PC-3 (cell line): ENCODE measurements around the gene BIK.

Experiments
- EZH2 ChIP-seq: fragments of 300-600 bp; sonication (generic); IDR thresholded peaks from one replicate; pipeline ENCODE4 v1.6.1; 2017; ENCODE audit warnings: antibody characterized with exemption, mild to moderate bottlenecking, low read length; ENCODE audit not compliant: unreplicated experiment
- TF ChIP-seq, protein P1 (sequence below): fragments of 300-600 bp; sonication (generic); conservative IDR thresholded peaks from 2 replicates; pipeline ENCODE4 v1.5.1; 2017; ENCODE audit warnings: antibody characterized with exemption, low read depth, mild to moderate bottlenecking, low read length

- TF ChIP-seq, protein P1, sequence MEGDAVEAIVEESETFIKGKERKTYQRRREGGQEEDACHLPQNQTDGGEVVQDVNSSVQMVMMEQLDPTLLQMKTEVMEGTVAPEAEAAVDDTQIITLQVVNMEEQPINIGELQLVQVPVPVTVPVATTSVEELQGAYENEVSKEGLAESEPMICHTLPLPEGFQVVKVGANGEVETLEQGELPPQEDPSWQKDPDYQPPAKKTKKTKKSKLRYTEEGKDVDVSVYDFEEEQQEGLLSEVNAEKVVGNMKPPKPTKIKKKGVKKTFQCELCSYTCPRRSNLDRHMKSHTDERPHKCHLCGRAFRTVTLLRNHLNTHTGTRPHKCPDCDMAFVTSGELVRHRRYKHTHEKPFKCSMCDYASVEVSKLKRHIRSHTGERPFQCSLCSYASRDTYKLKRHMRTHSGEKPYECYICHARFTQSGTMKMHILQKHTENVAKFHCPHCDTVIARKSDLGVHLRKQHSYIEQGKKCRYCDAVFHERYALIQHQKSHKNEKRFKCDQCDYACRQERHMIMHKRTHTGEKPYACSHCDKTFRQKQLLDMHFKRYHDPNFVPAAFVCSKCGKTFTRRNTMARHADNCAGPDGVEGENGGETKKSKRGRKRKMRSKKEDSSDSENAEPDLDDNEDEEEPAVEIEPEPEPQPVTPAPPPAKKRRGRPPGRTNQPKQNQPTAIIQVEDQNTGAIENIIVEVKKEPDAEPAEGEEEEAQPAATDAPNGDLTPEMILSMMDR = no peak
- no peak for TF ChIP-seq EZH2
Observed at GRCh38 chr22:43126501-43127165, 16.1 kb downstream of the BIK start.
